Endothelial cell of hepatic sinusoid (primary cell): ENCODE data around the gene TBC1D1.

Experiments used
- in situ Hi-C: cut with HindIII; loops from 2 replicates; pipeline ENCODE4 v1.10.0; 2017; ENCODE audit warnings: low sequenced_read_pairs

Gene TBC1D1

DNA sequence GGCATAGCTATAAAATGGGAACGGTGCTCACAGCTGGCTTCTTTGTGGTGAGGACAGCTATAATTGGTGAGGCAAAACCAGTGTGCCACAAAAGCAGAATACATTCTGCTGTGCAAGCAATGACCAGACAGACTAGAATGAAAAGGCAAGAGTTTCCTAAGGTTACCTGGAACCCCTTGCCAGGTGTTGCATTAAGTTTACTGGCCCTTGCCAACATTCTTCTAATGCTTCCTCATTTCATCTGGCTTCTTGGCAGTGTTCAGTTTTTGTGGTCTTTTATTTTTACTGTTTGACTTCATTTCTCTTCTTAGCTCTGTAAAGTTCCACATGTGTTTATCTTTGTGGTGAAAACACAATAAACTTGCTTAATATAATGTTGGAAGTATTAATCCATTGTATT is 200.8 kb downstream of the TBC1D1 start:
- in situ Hi-C loops, result no loop called here

DNA sequence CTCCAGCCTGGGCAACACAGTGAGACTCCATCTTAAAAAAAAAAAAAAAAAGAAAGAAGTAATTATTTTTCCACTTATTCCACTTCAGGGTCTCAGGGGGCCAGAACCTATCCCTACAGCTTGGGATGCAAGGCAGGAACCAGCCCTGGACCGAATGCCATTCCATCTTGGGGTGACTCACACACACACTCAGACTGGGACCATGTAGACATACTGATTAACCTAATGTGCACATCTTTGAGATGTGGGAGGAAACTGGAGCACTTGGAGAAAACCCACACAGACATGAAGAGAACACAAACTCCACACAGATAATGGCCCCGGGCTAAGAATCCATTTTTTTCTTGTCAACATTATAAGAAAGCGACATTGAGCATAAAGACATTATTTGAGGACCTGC is 201.8 kb downstream of the TBC1D1 start:
- in situ Hi-C loops, result no loop called here

DNA sequence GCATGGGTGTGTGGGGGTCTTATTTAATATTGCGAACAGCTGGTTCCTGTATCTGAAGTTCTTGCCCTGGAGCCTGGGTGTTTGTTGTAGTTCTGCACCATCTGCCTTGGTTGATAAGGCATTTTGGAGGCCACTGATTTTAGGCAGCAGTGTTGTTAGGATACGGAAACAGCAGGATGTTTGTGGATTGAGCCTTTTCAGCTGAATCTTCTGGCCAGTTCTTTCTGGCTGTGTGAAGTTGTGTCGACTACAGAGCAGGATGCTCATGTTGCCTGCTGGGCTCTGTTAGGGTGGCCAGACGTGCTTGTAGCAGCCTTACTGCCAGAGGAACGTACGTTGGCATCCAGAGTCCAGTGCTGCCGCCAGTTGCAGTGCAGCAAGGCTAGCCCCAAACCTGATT is 203.5 kb downstream of the TBC1D1 start:
- in situ Hi-C loops, result no loop called here

DNA sequence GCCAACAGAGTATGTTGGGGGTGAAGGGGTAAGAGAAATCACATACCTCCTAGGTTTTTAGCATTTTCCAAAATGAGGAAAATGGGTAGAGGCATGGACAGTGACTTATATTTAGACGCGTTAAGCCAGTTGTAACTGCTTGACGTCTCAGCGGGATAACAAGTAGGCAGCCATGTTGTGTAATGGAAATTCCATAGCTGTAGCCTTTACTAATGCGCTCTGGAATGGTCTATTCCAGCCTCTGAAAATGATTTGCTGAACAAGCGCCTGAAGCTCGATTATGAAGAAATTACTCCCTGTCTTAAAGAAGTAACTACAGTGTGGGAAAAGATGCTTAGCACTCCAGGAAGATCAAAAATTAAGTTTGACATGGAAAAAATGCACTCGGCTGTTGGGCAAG is 204.8 kb downstream of the TBC1D1 start:
- in situ Hi-C loops, result no loop called here

GRCh38 chr4:38097818-38098217 is 206.9 kb downstream of the TBC1D1 start:
- in situ Hi-C loops, result no loop called here

GRCh38 chr4:38099020-38099600 is 208.2 kb downstream of the TBC1D1 start:
- in situ Hi-C loops, result no loop called here

- in situ Hi-C loops, result no loop called here
These were observed 209.1 kb downstream of the TBC1D1 start for GRCh38 chr4:38099908-38100407.

DNA sequence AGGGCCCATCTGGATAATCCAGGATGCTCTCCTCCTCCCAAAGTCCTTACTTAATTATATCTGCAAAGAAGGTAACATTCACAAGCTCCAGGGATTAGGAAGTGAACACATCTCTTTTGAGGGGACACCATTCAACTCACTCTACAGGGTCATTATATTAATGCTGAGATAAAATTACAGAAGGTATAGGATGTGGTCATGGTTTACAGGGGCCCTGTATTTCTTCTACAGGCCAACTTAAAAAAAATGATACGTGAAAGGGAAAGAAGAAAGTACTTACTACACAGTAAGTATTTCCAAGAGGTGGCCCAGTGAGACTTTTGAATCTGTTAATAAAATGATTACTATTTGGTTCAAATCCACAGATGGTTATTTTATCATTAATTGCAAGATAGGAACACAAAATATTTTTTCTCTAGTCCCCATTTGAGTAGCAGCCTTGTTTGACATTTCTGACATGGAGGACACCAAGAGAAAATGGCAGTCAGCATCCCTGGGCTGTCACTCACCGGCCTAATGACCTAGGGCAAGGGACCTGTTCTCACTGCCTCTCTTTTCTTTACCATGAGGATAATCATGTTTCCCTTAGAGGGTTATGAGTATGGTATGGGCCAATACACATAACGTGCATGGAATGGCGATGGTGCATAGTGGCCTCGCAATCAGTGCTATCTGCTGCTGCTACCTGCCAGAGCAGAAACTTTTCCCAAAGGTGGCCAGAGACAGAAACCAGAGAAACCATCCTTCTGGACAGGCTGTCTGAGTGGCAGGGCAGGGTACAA is 209.8 kb downstream of the TBC1D1 start:
- in situ Hi-C loops, result no loop called here

DNA sequence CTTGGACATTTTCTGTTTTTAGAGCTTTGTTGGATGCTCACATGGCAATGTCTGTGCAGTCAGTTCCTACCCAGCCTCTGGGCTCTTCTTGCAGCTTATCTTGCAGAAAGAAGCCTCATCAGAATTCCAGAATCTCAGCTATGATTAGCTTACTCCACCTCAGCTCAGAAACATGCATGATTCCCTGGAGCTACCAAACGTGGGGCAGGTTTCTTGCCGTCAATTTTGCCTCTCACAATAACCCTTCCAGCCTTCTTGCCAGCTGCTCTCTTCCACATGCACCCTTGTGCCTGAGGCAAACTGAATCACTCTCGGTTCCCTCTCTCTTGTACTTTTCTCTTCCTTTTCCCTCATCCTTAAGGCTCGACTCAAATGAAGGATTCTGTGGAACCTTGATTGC is 210.7 kb downstream of the TBC1D1 start:
- in situ Hi-C loops, result no loop called here

GRCh38 chr4:38102957-38103588 is 212.2 kb downstream of the TBC1D1 start:
- in situ Hi-C loops, result no loop called here

- in situ Hi-C loops, result no loop called here
These were observed 214.8 kb downstream of the TBC1D1 start for GRCh38 chr4:38105475-38106220.

GRCh38 chr4:38106311-38106710 is 215.4 kb downstream of the TBC1D1 start:
- in situ Hi-C loops, result no loop called here

- in situ Hi-C loops, result no loop called here
These were observed 216.1 kb downstream of the TBC1D1 start for GRCh38 chr4:38106886-38107514.

DNA sequence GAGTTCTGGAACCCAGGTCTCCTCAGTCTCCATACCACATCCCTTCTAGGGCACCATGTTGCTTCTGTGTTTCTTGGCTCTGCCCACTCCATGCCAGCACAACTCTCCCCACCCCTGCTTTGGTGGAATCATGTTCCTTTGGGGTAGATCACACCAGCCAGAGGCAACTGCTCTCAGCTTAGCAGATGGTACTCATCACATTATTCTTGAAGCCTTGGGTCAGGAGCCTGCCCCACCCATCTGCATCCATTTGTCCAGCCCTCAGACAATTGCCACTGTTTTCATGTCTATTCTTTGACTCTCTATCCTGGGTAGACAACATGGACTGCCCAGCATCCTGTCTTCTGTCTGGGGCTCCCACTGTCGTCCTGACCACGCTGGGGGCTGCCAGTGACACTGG is 216.9 kb downstream of the TBC1D1 start:
- in situ Hi-C loops, result no loop called here

- in situ Hi-C loops, result no loop called here
These were observed 218.5 kb downstream of the TBC1D1 start for GRCh38 chr4:38109370-38109769.

- in situ Hi-C loops, result no loop called here
These were observed 219.0 kb downstream of the TBC1D1 start for GRCh38 chr4:38109896-38110295.

- in situ Hi-C loops, result no loop called here
These were observed 220.1 kb downstream of the TBC1D1 start for GRCh38 chr4:38111024-38111423.

DNA sequence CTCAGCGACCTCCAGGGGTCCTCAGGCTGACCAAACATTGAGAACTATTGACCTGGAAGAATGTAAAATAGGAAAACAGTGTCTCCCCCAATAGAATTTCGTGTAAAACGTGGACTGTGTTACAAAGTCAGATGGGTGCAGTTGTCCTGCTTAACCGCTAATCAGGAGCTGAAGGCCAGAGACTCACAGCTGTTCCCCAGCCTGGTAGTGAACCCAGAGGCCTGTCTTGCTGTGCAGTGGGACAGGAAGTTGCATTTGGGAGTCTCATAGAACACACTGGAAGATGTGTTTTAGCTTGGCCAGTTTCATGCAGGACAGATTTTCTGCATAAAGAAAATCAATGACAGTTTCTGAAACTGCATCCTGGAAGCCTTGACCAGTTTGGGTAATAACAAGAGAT is 220.8 kb downstream of the TBC1D1 start:
- in situ Hi-C loops, result no loop called here

GRCh38 chr4:38113132-38113531 is 222.2 kb downstream of the TBC1D1 start:
- in situ Hi-C loops, result no loop called here

- in situ Hi-C loops, result no loop called here
These were observed 222.7 kb downstream of the TBC1D1 start for GRCh38 chr4:38113551-38113950.
